ENCODE results near the gene GCLC. TPM values are rescaled to one million over a fixed set of nuclear protein-coding genes. Genes with fewer than 3 reads are reported as not detected.
"Not testable (repeated sequence)": the region's sequence is repeated elsewhere in the genome, so short reads cannot be mapped to it uniquely, and the experiment has no call there.

GCLC gene
- total RNA-seq, 1 experiment from 2014 or later = 108 TPM

DNA sequence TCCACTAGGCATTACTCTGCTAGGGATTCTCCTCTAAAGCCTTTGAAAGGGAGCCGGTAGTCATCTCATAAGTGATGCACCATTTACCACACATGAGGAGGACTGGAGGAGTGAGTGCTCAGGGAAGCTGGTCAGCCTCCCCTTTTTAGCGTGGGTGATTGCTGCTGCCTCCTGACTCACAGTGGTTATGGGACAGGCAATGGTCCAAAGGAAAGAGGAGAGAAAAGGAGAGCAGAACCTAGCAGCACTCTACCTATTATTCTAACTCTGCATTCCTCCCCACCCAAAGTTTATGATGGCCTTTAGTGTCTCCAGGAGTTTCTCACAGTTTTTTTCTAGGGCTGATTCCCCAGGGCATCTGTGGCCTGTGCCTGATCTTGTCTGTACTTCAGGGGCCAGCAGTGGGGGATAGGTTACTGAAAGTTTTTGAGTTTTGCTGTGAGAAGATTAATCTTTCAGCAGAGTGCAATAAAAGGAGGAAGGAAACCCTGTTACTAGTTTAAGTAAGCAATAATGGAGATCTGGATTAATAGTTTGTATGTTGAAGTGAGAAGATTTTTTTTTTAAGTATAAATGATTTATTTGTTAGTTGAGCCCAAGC lies 36.4 kb upstream of the GCLC start:
- Mint-ChIP-seq H3K4me3 (ENCODE audit: unreplicated experiment) (no peak overlapping the region), H3K4me1 (ENCODE audit: insufficient read depth, unreplicated experiment) (peaks cover 12% of the 10 kb centered on the region), H3K9me3 (ENCODE audit: unreplicated experiment) (no peaks in the 10 kb centered on the region), H3K27ac (ENCODE audit: low read depth, unreplicated experiment) (no peak overlapping the region), H3K36me3 (ENCODE audit: insufficient read depth, unreplicated experiment) (no peaks in the 10 kb centered on the region), H3K27me3 (ENCODE audit: insufficient read depth, unreplicated experiment) (no peaks in the 10 kb centered on the region)
- intact Hi-C loops (cut with micrococcal nuclease) = no loop called here
- no TSS peak for BruUV-seq (replicated peaks)
- ChIA-PET POLR2A (interaction anchor here (0.9 to 1.9 kb wide), 2 partner anchors 20 to 34 kb away, joined by 3 read pairs; no protein-coding TSS in a partner anchor), CTCF (no interaction called here)
- TF ChIP-seq, protein P1, sequence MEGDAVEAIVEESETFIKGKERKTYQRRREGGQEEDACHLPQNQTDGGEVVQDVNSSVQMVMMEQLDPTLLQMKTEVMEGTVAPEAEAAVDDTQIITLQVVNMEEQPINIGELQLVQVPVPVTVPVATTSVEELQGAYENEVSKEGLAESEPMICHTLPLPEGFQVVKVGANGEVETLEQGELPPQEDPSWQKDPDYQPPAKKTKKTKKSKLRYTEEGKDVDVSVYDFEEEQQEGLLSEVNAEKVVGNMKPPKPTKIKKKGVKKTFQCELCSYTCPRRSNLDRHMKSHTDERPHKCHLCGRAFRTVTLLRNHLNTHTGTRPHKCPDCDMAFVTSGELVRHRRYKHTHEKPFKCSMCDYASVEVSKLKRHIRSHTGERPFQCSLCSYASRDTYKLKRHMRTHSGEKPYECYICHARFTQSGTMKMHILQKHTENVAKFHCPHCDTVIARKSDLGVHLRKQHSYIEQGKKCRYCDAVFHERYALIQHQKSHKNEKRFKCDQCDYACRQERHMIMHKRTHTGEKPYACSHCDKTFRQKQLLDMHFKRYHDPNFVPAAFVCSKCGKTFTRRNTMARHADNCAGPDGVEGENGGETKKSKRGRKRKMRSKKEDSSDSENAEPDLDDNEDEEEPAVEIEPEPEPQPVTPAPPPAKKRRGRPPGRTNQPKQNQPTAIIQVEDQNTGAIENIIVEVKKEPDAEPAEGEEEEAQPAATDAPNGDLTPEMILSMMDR (IDR thresholded peaks at IDR 0.05; ENCODE audit: unreplicated experiment) = no peak
- peak; percentile 26 for DNase-seq (ENCODE audit: unreplicated experiment)

- Mint-ChIP-seq H3K9me3 (ENCODE audit: unreplicated experiment) (no peaks in the 10 kb centered on the region), H3K4me3 (ENCODE audit: unreplicated experiment) (no peak overlapping the region), H3K27me3 (ENCODE audit: insufficient read depth, unreplicated experiment) (no peaks in the 10 kb centered on the region), H3K36me3 (ENCODE audit: insufficient read depth, unreplicated experiment) (no peaks in the 10 kb centered on the region), H3K27ac (ENCODE audit: low read depth, unreplicated experiment) (no peak overlapping the region), H3K4me1 (ENCODE audit: insufficient read depth, unreplicated experiment) (peaks cover 12% of the 10 kb centered on the region)
- intact Hi-C loops (cut with micrococcal nuclease) = no loop called here
- no TSS peak for BruUV-seq (replicated peaks)
- TF ChIP-seq, protein P1 (IDR thresholded peaks at IDR 0.05; ENCODE audit: unreplicated experiment) = no peak
- POLR2A ChIA-PET = no interaction called here
- CTCF ChIA-PET = interaction anchor here (0.7 kb wide), 1 partner anchor 16 kb away, joined by 3 read pairs; no protein-coding TSS in a partner anchor
- no peak for DNase-seq (ENCODE audit: unreplicated experiment)
These were observed 34.4 kb upstream of the GCLC start for GRCh38 chr6:53579338-53579737.

DNA sequence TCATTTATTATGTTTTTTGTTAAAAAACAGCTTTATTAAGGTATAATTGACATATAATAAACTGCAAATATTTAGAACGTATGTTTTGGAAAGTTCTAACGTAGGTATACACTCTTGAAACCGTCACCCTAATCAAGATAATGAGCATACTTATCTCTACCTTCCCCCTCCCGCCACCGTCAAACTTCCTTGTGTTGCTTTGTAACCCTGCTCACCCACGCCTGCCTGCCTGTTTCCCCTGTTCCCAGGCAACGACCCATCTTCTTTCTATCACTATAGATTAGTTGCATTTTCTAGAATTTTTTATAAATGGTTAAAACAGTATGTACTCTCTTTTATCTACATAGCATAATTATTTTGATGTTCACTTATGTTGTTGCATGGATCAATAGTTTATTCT lies 33.5 kb upstream of the GCLC start:
- DNase-seq (ENCODE audit: unreplicated experiment) = no peak
- Mint-ChIP-seq H3K4me3 (ENCODE audit: unreplicated experiment) (no peak overlapping the region), H3K27ac (ENCODE audit: low read depth, unreplicated experiment) (no peak overlapping the region), H3K9me3 (ENCODE audit: unreplicated experiment) (no peaks in the 10 kb centered on the region), H3K36me3 (ENCODE audit: insufficient read depth, unreplicated experiment) (no peaks in the 10 kb centered on the region), H3K4me1 (ENCODE audit: insufficient read depth, unreplicated experiment) (peaks cover 12% of the 10 kb centered on the region), H3K27me3 (ENCODE audit: insufficient read depth, unreplicated experiment) (no peaks in the 10 kb centered on the region)
- POLR2A ChIA-PET = no interaction called here
- intact Hi-C loops (cut with micrococcal nuclease) = no loop called here
- BruUV-seq (replicated peaks) = no TSS peak
- CTCF ChIA-PET = no interaction called here
- TF ChIP-seq, protein P1 (IDR thresholded peaks at IDR 0.05; ENCODE audit: unreplicated experiment) = no peak

GRCh38 chr6:53573299-53573698 lies 28.4 kb upstream of the GCLC start:
- DNase-seq (ENCODE audit: unreplicated experiment) = no peak
- Mint-ChIP-seq H3K4me3 (ENCODE audit: unreplicated experiment) (no peak overlapping the region), H3K4me1 (ENCODE audit: insufficient read depth, unreplicated experiment) (no peaks in the 10 kb centered on the region), H3K36me3 (ENCODE audit: insufficient read depth, unreplicated experiment) (no peaks in the 10 kb centered on the region), H3K9me3 (ENCODE audit: unreplicated experiment) (no peaks in the 10 kb centered on the region), H3K27ac (ENCODE audit: low read depth, unreplicated experiment) (no peak overlapping the region), H3K27me3 (ENCODE audit: insufficient read depth, unreplicated experiment) (no peaks in the 10 kb centered on the region)
- POLR2A ChIA-PET = no interaction called here
- intact Hi-C loops (cut with micrococcal nuclease) = no loop called here
- TF ChIP-seq, protein P1 (IDR thresholded peaks at IDR 0.05; ENCODE audit: unreplicated experiment) = no peak
- BruUV-seq (replicated peaks) = no TSS peak
- CTCF ChIA-PET = no interaction called here

DNA sequence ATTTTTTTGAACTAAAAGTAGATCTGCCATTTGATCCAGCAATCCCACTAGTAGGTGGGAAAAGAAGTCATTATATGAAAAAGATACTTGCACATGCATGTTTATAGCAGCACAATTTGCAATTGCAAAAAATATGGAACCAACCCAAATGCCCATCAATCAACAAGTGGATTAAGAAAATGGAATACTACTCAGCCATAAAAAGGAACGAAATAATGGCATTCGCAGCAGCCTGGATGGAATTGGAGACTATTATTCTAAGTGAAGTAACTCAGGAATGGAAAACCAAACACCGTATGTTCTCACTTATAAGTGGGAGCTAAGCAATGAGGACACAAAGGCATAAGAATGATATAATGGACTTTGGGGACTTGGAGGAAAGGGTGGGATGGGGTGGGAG lies 27.5 kb upstream of the GCLC start:
- H3K4me3 Mint-ChIP-seq (ENCODE audit: unreplicated experiment); H3K9me3 Mint-ChIP-seq (ENCODE audit: unreplicated experiment); CTCF ChIA-PET; BruUV-seq (replicated peaks); H3K4me1 Mint-ChIP-seq (ENCODE audit: insufficient read depth, unreplicated experiment); H3K36me3 Mint-ChIP-seq (ENCODE audit: insufficient read depth, unreplicated experiment); intact Hi-C loops (cut with micrococcal nuclease); POLR2A ChIA-PET; DNase-seq (ENCODE audit: unreplicated experiment); H3K27me3 Mint-ChIP-seq (ENCODE audit: insufficient read depth, unreplicated experiment); H3K27ac Mint-ChIP-seq (ENCODE audit: low read depth, unreplicated experiment): not testable (repeated sequence)

All from MCF 10A (cell line).